CD4-positive, alpha-beta T cell treated with Interleukin-15 for 1 hour (primary cell): Measurements from ENCODE around the gene AP2S1.
"Not testable (repeated sequence)": the region's sequence is repeated elsewhere in the genome, so short reads cannot be mapped to it uniquely, and the experiment has no call there.

Experiments
- DNase-seq: peaks from one replicate; pipeline ENCODE4 v3.0.0-alpha.2; 2020

The AP2S1 gene

GRCh38 chr19:46866407-46867136, 15.9 kb upstream of the AP2S1 start:
- DNase-seq: no peak

GRCh38 chr19:46863818-46864629, 13.4 kb upstream of the AP2S1 start:
- no peak for DNase-seq

- DNase-seq: no peak
These were observed 12.5 kb upstream of the AP2S1 start for GRCh38 chr19:46862974-46863632.

GRCh38 chr19:46862503-46862834, 11.8 kb upstream of the AP2S1 start:
- no peak for DNase-seq

- DNase-seq: no peak
These were observed 11.3 kb upstream of the AP2S1 start for GRCh38 chr19:46861691-46862502.

GRCh38 chr19:46860846-46861690, 10.4 kb upstream of the AP2S1 start, which contains the start of gene ARHGAP35:
ARHGAP35 (plus strand) TSS chr19:46860997; CDS start chr19:46918676, 57,679 bp downstream.
- DNase-seq: peak; percentile 89

DNA sequence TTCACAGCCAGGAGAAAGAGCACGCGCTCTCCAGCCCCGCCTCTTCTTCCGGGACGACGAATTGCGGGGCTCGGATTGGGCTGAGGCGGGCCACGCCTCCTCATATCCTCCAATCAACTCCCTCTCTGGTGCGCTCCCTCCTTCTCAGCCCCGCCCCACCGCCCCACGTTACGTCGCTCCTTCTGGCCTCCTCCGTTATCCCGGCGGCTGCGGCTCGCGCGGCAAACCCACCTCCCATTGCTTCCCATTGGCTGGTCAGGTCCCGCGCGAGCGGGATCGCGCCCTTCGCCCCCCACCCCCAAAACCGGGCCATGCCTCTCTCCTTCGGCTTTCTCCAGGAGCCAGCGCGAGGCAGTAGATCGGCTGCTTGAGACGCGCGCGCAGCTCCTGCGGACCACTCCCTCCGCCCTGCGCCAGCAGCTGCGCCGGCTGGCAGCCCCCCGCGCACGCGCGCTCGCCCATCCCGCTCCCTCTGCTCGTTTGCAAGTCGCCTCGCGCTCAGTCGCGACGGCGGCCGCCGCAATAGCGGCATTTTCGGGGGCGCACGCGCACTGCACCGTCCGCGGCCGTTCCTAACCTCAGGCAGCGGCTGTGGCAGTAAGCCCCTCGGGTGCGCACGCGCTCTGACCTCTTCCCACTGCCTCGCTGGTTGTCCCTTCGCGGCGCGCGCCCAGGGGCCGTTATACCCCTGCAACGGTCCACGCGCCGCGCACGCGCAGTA, 9.6 kb upstream of the AP2S1 start:
- peak; percentile 95 for DNase-seq

DNA sequence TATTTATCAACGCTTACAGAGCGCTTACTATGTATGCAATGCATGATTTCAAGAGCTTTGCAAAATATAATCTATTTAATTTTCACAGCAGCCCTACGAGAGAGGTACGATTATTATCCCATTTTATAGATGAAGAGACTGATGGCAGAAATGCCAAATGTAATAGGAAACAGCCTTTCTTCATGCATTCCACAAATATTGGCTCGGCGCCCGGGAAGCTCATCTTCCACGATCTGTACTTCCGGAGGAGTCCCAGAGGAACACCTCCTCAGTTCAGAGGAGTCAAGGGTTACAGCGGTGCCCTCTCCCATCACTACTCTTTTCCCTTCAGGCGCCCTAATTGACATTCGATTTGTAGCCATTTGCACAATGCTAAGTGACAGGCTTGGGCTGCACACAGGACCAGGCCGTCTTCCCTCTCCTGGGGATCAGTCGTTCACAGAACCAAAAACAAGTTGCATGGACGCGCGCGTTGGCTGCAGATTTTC, 9.0 kb upstream of the AP2S1 start:
- no peak for DNase-seq

DNA sequence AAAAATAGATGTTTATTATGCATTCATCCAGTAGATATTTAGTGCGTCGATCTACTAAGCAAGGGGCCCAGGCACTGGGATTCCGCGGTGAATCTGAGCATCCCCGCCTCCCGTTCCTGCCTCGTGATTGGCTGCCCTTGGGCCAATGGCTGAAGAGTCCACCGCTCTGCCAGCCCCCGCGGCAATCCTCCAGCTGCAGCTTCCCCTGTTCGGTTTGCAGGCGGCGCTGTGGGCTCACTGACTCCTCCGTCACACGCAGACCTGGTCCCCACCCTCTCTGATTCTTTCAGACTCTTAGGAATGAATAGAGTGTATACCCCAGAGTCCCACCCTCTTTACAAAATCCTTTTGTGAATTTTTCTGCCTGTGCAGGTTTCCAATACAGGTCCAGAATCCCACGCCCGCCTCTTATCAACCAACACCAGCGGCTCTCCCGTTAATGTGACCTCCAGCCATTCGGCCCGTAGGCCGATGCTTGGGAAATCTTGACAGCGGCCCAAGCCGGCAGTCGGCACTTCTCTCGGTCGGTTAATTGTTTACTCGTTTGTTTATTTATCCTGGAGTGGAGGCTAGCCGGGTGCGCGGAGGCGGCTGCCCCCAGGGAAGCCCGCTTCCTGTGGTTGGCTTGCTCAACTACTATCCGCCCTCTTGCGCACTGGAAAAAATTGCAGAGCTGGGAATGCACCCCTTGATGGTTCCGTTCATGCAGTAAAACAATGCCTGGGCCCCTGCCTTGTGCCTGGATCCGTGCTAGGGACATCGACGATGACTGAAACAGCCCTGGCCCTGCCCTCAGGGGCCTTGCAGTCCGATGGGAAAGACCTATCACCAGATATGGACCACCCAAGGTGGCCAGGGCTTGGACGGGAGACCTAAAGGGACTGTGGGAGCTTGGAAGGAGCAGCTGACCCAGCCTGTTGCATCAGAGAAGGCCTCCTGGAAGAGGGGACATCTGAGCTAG, 5.7 kb upstream of the AP2S1 start:
- peak; percentile 92 for DNase-seq

- not testable (repeated sequence) for DNase-seq
These were observed 4.1 kb upstream of the AP2S1 start for GRCh38 chr19:46854698-46855097.

GRCh38 chr19:46852830-46853229, 2.2 kb upstream of the AP2S1 start:
- no peak for DNase-seq

GRCh38 chr19:46849610-46850009, 1.0 kb downstream of the AP2S1 start:
- DNase-seq: no peak

- DNase-seq: no peak
These were observed 2.3 kb downstream of the AP2S1 start for GRCh38 chr19:46848389-46848788.

GRCh38 chr19:46847528-46847927, 3.1 kb downstream of the AP2S1 start:
- no peak for DNase-seq

DNA sequence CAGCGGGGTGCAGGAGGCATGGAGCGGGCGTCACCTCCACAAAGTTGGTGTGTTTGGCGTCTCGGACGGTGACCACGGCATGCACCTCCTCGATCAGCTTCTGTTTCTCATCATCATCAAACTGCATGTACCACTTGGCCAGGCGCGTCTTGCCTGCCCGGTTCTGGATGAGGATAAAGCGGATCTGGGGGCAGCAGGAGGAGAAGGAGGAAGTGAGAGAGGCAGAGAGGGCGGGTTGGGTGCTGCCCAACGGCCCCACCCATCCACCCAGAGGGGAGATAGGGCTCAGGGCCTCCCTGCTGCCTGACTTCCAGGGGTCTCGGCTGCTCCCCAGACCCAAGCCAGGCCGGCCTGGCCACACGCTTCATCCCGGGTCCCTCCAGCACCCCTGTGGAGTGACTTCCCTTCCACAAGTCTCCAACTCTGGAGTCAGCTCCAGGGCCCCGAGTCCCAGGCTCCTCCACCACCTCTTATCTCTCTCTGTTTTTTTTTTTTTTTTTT, 4.6 kb downstream of the AP2S1 start:
- no peak for DNase-seq

DNA sequence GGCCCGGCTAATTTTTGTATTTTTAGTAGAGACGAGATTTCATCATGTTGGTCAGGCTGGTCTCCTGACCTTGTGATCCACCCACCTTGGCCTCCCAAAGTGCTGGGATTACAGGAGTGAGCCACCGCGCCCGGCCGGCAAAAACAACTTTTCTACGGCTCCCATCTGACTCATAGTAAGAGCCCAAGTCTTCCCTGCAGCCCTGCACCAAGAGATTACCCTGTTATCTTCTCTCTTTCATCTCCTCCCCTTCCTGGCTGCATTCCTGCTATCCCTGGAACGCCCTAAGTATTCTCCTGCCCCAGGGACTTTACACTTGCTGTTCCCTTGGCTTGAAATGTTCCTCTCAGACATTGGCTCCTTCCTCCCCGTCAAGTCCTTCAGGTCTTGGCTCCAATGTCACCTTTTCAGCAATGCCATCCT, 6.6 kb downstream of the AP2S1 start:
- DNase-seq: no peak

DNA sequence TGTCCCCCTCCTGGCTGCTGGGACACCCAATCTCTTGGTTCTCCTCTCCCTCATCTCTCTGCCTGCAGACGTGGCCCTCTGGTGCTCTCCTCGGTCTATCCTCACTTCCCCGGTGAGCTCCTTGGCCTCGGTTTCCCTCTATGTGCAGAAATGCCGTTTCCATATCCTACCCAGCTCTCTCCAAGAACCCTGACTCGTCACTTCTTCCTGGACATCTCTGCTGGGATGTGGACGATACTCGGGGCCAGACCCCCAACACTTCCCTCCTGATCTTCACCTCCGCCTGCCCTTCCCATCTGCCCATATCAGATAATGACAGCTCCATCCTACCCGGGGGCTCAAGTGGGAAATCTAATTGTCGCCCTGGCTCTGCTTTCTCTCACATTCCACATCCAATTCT, 7.9 kb downstream of the AP2S1 start:
- DNase-seq: no peak

GRCh38 chr19:46841458-46842083, 9.1 kb downstream of the AP2S1 start:
- no peak for DNase-seq

DNA sequence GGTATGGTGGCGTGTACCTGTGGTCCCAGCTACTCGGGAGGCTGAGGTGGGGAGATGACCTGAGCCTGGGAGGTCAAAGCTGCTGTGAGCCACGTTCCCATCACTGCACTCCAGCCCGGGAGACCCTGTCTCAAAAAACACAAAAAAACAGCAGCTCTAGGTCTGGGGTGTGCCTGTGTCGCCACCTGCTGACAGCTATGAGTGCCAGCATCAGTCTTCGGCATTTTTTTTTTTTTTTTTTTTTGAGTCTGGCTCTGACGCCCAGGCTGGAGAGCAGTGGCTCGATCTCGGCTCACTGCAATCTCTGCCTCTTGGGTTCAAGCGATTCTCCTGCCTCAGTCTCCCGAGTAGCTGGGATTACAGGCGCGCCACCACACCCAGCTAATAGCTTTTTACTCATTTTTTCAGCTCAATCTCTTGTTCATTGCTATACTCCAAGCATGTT, 10.1 kb downstream of the AP2S1 start:
- DNase-seq: peak; percentile 69
